Hippocampal formation (tissue), 2 donors: Measurements from ENCODE around the gene JMJD1C.
A peak's percentile ranks its signal among the peaks of the same experiment; 100 is the strongest.
"Not testable (repeated sequence)": the region's sequence is repeated elsewhere in the genome, so short reads cannot be mapped to it uniquely, and the experiment has no call there.

Source experiments
- DNase-seq, 2 donors: peaks; one replicate each; lab custom pipeline; 2025; lab: John Stamatoyannopoulos, UW

The JMJD1C gene, protein sequence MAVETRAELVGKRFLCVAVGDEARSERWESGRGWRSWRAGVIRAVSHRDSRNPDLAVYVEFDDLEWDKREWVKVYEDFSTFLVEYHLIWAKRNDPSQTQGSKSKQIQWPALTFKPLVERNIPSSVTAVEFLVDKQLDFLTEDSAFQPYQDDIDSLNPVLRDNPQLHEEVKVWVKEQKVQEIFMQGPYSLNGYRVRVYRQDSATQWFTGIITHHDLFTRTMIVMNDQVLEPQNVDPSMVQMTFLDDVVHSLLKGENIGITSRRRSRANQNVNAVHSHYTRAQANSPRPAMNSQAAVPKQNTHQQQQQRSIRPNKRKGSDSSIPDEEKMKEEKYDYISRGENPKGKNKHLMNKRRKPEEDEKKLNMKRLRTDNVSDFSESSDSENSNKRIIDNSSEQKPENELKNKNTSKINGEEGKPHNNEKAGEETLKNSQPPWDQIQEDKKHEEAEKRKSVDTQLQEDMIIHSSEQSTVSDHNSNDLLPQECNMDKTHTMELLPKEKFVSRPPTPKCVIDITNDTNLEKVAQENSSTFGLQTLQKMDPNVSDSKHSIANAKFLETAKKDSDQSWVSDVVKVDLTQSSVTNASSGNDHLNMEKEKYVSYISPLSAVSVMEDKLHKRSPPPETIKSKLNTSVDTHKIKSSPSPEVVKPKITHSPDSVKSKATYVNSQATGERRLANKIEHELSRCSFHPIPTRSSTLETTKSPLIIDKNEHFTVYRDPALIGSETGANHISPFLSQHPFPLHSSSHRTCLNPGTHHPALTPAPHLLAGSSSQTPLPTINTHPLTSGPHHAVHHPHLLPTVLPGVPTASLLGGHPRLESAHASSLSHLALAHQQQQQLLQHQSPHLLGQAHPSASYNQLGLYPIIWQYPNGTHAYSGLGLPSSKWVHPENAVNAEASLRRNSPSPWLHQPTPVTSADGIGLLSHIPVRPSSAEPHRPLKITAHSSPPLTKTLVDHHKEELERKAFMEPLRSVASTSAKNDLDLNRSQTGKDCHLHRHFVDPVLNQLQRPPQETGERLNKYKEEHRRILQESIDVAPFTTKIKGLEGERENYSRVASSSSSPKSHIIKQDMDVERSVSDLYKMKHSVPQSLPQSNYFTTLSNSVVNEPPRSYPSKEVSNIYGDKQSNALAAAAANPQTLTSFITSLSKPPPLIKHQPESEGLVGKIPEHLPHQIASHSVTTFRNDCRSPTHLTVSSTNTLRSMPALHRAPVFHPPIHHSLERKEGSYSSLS (N-terminal part only)

DNA sequence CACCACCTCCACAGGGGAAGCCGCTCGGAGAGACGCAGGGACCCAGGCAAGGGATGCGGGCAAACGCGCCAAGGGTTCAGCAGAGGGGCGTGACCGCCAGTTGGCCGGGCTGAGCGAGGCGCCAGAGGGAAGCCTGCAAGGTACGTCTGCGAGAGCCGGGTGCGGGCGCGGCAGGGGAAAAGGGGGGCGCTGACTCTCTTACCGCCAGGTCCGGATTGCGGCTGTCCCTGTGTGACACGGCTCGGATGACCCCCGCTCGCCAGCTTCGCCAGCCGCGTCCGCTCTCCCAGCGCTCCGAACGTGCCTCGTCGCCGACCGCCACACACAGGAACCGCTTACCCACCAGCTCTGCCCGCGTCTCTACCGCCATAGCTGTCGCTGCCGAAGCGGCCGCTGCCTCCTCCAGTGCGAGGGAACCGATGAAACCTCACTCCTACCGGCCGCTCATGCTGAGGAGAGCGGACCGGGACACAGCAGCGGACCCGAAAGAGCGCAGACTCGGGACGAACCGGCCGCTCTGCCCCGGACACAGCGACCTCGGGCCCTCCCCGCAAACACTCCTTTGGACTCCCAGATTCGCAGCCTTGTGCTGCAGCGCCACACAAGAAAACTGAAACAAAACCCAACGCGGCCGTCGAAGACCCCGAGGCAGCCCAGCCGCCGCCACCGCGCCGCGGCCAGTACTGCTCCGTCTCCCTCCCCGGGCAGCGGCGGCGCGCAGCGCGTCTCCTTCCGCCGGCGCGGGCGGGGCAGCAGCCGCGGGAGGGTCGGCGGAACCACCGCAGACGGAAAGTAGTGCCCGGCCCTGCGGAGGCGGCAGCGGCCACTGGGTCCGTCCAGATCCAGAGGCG is at the start of gene JMJD1C:
TSS of gene JMJD1C (minus strand) at position 685 of the 851 bp plus-strand sequence. CDS start at position 370, 315 bp downstream.
- peak; percentile 57 to 73 for DNase-seq

DNA sequence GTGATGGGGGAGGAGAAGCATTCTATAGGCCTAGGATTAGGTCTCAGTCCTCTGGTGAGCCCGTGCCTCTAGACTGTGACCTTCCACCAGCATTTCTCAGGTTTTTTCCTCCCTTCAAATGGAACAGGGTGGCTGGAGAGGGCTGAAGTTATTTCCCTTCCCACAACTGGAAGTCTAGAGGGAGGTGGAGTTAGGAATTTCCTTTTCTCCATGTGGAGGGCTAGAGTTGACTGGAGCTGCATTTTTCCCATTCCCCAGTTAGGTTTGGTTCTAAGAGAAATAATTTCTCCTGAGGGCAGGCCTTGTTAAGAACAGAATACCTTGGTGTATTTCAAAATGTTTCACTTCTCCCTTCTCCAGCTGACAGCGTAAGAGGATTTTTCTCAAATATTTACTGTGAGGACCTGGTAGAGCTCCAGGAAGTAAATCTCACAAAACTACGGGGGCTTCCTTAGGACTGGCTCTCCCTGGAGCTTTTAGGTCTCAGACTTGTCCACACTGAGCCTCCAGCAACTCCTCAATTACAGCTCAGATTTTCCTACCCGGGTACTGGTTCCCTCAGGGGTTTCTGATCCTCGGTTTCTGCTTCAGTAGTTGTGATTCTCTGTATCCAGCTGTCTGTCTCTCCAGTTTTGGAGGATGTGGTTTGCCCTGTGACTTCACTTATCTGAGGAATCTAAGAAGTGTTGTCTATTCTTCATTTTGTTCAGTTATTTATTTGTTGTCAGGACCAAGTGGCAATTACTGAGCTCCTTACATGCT is 49.4 kb upstream of the JMJD1C start:
- DNase-seq = no peak

DNA sequence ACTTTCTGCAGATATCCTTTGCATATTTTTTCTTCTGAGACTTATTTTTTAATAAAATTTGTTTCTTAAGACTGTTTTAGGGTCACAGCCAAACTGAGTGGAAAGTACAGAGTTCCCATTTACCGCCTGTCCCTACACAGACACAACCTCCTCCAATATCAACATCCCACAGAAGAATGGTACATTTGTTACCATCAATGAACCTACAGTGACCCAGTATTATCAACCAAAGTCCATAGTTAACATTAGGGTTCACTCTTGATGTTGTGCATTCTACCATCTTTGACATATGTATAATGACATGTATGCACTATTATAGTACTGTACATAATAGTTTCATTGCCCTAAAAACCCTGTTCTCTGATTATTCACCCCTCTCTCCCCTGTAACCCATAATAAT is 40.8 kb upstream of the JMJD1C start:
- no peak for DNase-seq

DNA sequence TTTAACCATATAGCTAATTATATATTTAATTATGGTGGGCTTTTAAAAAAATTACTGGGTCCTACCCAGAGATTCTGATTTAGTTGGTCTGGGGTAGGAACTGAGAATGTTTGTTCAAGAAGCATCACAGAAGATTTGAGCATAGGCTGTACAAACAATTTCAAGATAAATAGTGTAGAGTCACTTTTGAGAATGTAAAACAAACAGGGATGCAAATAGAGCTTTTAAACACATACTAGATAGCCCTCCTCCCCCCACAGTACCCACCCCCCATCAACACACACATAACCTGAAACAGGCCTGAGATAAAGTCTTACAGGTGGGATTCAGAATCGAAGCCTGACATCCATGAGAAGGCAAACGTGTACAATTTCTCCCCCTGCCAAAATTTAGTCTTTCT is 39.8 kb upstream of the JMJD1C start:
- DNase-seq = no peak

DNA sequence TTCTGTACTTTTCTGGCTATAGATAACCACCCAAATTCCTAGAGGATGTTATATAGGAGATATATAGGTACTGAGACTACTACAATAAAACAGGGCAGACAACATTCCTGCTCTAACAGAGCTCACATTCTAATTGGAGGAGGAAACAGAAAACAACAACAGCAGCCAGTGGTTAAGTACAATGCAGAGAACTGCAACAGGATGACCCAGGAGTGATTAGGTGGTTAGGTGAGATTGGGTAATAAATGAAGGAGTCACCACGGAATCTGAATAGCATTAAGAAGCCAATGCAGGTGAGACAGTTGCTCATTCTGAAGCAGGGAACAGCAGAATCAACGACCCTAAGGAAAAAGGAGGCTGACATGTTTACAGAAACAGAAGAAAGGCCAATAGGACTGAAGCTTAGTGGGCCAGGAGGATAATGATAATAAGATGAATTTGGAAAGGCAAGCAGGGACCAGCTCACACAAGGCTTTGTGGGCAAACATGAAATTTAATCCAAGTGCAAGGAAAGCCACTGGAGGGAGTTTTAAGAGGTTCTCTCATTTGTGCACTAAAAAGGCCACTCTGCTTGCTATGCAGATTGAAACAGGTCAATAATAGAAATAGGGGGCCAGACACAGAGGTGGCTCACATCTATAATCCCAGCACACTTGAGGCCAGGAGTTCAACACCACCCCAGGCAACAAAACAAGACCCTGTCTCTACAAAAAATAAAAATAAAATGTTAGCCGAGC is 38.5 kb upstream of the JMJD1C start:
- DNase-seq = no peak

DNA sequence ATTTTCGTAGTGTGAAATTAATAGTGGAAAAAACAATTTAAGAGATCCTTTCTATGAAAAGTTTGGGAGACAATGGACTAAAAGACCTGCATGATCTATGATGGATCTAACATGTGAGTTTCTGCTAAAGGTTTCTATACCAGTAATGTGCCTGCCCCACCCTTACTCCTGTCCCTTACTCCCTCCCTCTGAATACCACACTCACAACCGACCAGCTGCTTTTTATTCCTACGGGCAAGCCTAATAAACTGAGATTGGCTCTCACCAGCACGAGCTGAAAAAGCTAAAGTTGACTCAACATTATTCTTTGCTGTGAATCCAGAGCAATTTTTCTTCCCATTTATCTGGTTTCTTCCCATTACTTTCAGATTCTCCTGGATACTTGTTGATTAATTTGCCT is 37.6 kb upstream of the JMJD1C start:
- no peak for DNase-seq

DNA sequence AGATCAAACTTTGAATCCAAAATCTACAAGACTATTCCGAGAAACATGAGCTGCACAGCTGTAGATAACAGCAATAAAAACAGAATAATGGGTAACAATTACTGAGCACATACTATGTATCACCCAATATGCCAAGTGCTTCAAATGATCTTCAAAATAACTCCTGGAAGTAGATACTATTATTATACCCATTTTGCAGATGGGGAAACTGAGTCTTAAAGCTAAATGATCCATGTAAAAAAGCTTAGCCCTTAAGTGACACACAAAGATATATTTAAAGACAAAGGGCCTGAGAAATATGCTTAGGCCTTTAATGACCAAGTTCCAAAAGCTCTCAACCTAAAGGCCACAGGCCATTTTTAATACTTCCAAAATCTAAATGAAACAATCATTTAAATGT is 37.1 kb upstream of the JMJD1C start:
- no peak for DNase-seq

DNA sequence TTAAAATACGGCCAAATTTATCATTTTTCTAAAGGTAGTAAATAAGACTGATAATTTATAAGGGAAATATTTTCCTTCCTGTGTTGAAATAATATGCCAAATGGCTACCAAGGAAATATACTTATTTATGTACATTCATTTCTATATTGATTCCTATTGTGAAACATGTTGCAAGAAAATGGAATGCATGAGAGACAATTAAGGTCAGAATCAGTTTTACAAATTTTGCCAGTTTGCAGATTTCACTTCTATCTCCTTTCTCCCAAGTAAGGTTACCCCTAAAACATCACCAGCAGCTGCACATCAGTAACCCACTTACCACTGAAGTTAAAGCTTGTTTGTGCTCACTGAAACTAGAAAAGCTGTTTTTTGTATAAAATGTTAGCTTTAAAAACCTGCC is 36.2 kb upstream of the JMJD1C start:
- DNase-seq = no peak

DNA sequence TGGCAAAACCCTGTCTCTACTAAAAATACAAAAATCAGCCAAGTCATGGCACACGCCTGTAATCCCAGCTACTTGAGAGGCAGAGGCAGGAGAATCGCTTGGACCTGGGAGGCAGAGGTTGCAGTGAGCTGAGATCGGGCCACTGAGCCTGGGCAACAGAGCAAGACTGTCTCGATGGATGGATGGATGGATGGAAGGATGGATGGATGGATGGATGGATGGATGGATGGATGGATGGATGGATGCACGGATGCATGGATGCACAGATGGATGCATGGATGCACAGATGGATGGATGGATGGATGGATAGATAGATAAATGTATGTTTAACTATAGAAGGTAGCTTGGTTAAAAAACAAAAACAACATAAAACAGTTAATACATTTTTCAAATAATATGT is 34.8 kb upstream of the JMJD1C start:
- not testable (repeated sequence) for DNase-seq

DNA sequence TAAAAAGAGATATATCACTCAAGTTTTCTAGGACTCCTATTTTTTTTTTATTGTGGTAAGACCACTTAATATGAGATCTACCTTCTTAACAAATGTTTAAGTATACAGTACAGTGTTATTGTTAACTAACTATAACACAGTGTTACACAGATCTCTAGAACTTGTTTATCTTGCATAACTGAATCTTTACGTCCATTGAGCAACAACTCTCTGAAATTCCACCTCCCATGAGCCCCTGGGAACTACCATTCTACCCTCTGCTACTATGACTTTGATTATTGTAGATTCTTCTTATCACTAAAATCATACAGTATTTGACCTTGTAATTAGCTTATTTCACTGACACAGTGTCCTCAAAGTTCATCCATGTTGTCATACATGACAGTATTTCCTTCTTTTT is 32.9 kb upstream of the JMJD1C start:
- DNase-seq = no peak

DNA sequence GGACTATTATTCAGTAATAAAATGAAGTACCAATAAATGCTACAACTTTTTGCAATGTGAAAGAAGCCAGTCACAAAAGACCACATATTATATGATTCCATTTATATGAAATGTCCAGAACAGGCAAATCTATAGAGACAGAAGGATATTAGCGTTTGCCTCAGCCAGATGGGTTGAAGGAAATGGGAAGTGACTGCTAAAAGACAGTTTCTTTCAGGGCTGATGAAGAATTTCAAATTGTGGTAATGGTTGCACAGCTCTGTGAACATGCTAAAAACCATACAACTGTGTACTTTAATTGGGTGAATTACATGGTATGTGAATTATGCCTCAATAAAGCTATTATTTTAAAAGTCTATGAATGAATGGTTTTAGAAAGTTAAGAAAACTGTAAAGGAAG is 31.5 kb upstream of the JMJD1C start:
- no peak for DNase-seq

DNA sequence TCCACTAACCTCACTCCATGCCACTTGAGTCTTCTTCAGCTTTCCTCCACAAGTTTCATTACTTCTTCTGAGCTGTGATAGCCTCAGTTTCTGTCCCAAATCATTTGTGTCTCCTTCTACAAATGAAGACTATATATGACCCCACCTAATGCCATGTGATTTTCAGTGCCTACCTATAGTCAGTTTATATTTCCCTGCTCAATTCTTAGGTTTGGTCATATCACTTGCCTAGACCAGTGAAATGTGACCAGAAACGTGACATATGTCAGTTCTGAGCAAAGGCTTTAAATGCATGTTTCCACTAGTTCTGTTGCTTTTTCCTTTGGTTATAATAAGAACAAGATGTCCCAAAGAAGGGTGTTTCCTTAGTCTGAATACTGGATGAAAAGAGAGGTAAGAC is 30.8 kb upstream of the JMJD1C start:
- no peak for DNase-seq

DNA sequence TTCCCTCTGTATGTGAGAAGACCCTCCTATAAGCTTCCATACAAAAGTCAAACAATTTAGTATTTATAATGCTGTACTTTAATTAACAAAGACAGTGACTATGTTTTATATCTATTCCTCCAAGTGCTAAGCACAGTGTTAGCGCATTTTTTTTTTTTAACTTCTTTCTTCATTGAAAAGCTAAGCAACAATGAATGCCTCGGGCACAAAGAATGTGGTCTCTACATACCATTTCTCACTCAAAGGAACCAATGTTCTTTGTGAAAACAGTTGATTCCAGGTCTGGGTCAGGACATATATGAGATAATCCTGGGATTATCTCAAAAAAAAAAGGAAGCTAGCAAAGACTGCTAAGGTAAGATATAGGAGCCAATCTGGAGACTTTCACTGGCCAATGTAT is 29.2 kb upstream of the JMJD1C start:
- no peak for DNase-seq

DNA sequence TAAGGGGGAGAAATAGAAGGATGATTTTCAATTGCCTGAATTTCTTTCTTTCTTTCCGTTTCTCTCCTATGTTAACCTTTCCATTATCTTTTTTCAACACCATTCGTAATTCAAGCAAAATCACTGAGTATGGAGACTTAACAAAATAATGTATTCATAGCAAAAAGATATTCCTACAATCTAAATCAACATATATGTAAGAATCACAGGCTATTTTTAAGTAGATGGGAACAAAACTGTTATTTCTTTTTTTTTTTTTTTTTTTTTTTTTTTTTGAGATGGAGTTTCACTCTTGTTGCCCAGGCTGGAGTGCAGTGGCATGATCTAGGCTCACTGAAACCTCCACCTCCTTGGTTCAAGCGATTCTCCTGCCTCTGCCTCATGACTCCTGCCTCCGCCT is 27.2 kb upstream of the JMJD1C start:
- DNase-seq = no peak

DNA sequence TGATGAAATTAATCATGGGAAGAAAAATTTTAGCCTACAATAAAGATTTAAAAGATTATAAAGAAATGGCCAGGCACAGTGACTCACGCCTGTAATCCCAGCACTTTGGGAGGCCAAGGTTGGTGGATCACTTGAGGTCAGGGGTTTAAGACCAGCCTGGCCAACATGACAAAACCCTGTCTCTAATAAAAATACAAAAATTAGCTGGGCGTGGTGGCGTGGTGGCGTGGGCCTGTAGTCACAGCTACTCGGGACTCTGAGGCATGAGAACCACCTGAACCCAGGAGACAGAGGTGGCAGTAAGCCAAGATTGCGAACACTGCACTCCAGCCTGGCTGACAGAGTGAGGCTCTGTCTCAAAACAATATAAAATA is 26.5 kb upstream of the JMJD1C start:
- DNase-seq = not testable (repeated sequence)

DNA sequence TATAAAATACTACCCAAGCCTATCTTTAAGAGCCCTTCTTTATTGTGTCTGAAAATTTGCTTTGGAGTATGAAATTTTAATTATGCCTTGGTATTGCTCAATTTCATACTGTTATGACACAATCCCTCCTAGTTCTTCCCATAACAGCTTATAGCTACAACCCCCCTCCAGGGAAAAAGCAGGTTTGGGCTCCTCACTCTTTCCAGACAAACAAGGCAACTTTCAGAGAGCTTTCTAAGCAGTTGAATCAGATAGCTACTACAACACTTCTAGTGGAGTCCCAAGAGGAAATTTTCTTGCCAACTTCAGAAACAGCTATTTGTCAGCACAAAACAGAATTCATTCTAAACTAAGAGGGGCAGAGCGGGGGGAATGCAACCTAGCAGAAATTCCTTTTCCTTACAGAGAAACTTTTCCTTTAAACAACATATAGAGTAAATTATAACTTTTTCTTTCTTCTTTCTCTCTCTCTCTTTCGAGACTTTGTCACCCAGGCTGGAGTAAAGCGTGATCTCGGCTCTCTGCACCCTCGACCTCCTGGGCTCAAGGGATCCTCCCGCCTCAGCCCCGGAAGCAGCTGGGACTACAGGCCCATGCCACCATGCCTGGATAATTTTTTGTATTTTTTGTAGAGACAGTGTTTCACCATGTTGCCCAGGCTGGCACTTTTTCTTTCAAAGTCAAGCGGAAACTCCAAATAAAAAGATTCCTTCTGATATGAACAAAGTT is 26.0 kb upstream of the JMJD1C start:
- DNase-seq = no peak

DNA sequence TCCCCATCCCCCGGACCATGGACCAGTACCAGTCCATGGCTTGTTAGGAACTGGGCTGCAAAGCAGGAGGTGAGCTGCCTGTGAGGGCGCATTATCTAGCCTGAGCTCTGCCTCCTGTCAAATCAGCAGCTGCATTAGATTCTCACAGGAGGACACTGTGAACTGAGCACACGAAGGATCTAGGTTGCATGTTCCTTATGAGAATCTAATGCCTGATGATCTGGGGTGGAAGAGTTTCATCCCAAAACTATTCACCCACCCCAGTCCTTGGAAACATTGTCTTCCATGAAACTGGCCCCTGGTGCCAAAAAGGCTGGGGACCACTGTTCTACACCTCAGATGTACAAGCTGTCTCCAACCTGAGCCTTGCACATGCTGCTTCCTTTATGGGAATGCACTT is 24.1 kb upstream of the JMJD1C start:
- no peak for DNase-seq

DNA sequence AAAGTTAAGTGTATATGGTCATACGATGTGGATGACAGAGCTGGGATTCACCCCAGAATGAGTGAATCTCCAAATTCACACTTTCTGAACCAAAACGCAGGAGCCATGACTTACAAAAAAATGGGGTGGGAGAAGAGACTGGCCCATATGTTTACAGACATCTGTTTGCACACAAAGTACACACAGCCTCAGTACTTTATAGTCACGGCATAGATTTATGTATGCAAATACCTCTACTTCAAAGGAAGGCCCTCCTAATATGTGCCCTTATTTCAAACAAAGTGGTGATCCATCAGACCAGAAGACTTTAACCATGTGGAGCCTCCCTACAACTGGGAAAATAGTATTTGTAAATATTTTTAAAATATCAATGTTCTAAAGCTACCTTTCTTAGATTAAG is 22.2 kb upstream of the JMJD1C start:
- DNase-seq = no peak

DNA sequence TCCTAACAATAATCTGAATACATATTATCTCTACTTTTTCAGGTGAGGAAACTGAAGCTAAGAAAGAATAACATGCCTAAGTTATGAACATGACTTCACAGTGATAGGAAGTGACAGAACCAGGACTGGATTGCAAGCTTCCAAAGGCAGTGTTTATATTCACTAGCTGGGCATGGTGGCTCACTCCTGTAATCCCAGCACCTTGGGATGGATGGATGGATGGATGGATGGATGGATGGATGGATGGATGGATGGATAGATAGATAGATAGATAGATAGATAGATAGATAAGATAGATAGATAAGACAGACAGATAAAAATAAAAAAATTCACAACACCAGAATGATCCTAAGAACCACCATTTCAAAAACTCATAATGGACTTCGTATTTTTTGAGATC is 18.2 kb upstream of the JMJD1C start:
- no peak for DNase-seq
